GM15510 (cell line): ENCODE measurements around the gene DCAF7.

Source experiments
- POLR2A ChIP-seq: IDR thresholded peaks from 3 replicates; pipeline ENCODE4 v1.6.1; 2011; ENCODE audit warnings: borderline replicate concordance; ENCODE audit not compliant: insufficient read length; ENCODE audit errors: extremely low read depth

Gene DCAF7

GRCh38 chr17:63635290-63635689, 85.0 kb downstream of the DCAF7 start:
- no peak for TF ChIP-seq POLR2A

DNA sequence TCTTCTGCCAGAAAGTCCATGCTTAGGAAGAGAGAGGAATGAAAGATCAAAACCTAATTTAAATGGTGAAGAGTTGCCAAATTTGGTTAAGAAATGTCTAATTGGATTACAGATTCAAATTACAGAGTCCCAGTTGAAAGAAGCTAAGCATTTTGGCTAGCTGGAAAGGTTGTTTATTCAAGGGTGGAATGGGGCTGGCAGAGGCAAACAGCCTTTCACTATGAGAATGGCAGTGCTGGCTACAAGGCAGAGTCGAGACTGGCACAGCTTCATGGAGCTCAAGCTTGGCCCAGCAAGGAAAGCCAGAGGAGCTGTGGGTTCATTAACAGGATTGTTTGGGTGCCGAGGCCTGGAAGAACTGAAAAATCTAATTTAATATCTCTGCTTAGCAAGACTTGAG, 85.5 kb downstream of the DCAF7 start:
- no peak for TF ChIP-seq POLR2A

- no peak for TF ChIP-seq POLR2A
Measured at GRCh38 chr17:63639125-63639524, 88.8 kb downstream of the DCAF7 start.

DNA sequence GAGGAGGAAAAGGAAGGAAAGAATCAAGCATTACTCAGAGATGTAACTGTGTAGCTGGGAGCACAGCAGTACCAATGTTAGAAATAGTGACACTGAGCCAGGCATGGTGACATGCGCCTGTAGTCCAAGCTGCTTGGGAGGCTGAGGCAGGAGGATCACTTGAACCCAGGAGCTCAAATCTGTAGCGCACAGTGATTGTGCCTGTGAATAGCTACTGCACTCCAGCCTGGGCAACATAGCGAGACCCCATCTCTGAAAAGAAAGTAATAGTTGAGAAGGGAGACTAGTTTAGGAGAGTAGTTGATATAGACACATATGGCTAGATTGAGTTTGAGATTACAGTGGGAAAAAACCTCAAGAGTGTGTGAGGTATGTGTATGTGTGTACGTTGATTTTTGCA, 89.8 kb downstream of the DCAF7 start:
- TF ChIP-seq POLR2A = no peak

DNA sequence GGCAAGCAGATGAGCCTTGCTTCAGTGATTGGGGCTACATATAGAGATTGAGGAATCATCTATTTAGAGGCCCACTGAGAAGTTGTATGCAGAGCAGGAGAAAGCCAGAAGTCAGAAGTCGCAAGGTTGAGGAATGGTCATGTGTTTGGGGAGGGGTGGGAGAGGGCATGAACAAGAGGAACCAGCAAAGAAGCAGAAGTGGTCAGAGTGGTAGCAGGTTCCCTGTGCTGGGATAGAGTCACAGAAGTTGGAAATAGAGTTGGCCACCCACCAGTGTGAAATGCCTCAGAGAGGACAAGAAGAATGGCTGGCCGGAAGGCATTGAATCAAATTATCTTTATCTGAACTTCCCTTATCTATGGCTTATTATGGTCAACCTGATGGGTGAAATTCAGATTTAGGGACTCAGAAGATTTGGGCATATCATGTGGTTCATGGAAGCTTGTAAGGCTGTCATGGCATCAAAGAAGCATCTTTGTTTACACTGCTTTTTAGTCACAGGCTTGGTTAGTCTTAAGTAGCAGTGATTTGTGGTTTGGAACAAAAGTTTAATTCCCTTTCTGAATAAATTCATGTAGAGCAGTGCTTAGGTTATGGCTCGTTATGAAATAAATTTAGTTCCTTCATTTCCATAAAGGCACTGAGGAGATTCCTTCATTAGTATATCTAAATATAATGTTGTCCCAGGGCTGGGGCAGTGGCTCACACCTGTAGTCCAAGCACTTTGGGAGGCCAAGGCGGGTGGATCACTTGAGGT, 91.6 kb downstream of the DCAF7 start:
- no peak for TF ChIP-seq POLR2A
